ENCODE results near the gene NLRP5.
"Not testable (repeated sequence)": the region's sequence is repeated elsewhere in the genome, so short reads cannot be mapped to it uniquely, and the experiment has no call there.

Gene NLRP5

GRCh38 chr19:55986487-55986886 is at the start of gene NLRP5:
Gene NLRP5 (plus strand): TSS chr19:55986775.
- H3K4me3 ChIP-seq (ENCODE audit: low read depth, low read length) = no peak within 1 kb of the TSS
- DNase-seq (ENCODE audit: low read depth) = no peak
- in situ Hi-C loops (cut with HindIII; ENCODE audit: low sequenced_read_pairs) = no loop called here
- TF ChIP-seq CTCF (IDR thresholded peaks at IDR 0.05; ENCODE audit: low read depth, low read length, missing control alignments) = no peak

- no peak for TF ChIP-seq CTCF (IDR thresholded peaks at IDR 0.05; ENCODE audit: low read depth, low read length, missing control alignments)
- H3K4me3 ChIP-seq (ENCODE audit: low read depth, low read length) = no peak overlapping the region
- in situ Hi-C loops (cut with HindIII; ENCODE audit: low sequenced_read_pairs) = no loop called here
- no peak for DNase-seq (ENCODE audit: low read depth)
These were observed 47.4 kb upstream of the NLRP5 start for GRCh38 chr19:55939206-55939605.

- in situ Hi-C loops (cut with HindIII; ENCODE audit: low sequenced_read_pairs) = no loop called here
These were observed 46.3 kb upstream of the NLRP5 start for GRCh38 chr19:55940306-55940705.

GRCh38 chr19:55947532-55947931 is 39.0 kb upstream of the NLRP5 start, which contains the start of gene NLRP8:
Gene NLRP8 (plus strand): TSS chr19:55947832.
- no peak within 1 kb of the TSS for H3K4me3 ChIP-seq (ENCODE audit: low read depth, low read length)
- TF ChIP-seq CTCF (IDR thresholded peaks at IDR 0.05; ENCODE audit: low read depth, low read length, missing control alignments) = no peak
- in situ Hi-C loops (cut with HindIII; ENCODE audit: low sequenced_read_pairs) = no loop called here
- DNase-seq (ENCODE audit: low read depth) = no peak

More at GRCh38 chr19:55940306-55940705, 46.3 kb upstream of the NLRP5 start:
- no peak for DNase-seq (ENCODE audit: low read depth)
- no peak for TF ChIP-seq CTCF (IDR thresholded peaks at IDR 0.05; ENCODE audit: low read depth, low read length, missing control alignments)
- H3K4me3 ChIP-seq (ENCODE audit: low read depth, low read length) = no peak overlapping the region

- H3K4me3 ChIP-seq (ENCODE audit: low read depth, low read length); DNase-seq (ENCODE audit: low read depth); in situ Hi-C loops (cut with HindIII; ENCODE audit: low sequenced_read_pairs): not testable (repeated sequence)
These were observed 36.0 kb upstream of the NLRP5 start for GRCh38 chr19:55950566-55950965.

- DNase-seq (ENCODE audit: low read depth) = no peak
- in situ Hi-C loops (cut with HindIII; ENCODE audit: low sequenced_read_pairs) = no loop called here
- H3K4me3 ChIP-seq (ENCODE audit: low read depth, low read length) = no peak overlapping the region
- no peak for TF ChIP-seq CTCF (IDR thresholded peaks at IDR 0.05; ENCODE audit: low read depth, low read length, missing control alignments)
These were observed 30.1 kb upstream of the NLRP5 start for GRCh38 chr19:55956431-55956830.

- no peak for TF ChIP-seq CTCF (IDR thresholded peaks at IDR 0.05; ENCODE audit: low read depth, low read length, missing control alignments)
- in situ Hi-C loops (cut with HindIII; ENCODE audit: low sequenced_read_pairs) = no loop called here
- DNase-seq (ENCODE audit: low read depth) = no peak
- no peak overlapping the region for H3K4me3 ChIP-seq (ENCODE audit: low read depth, low read length)
These were observed 28.2 kb upstream of the NLRP5 start for GRCh38 chr19:55958356-55958755.

All from astrocyte of the cerebellum (primary cell).